ENCODE results near the gene PLB1.

Gene PLB1

DNA sequence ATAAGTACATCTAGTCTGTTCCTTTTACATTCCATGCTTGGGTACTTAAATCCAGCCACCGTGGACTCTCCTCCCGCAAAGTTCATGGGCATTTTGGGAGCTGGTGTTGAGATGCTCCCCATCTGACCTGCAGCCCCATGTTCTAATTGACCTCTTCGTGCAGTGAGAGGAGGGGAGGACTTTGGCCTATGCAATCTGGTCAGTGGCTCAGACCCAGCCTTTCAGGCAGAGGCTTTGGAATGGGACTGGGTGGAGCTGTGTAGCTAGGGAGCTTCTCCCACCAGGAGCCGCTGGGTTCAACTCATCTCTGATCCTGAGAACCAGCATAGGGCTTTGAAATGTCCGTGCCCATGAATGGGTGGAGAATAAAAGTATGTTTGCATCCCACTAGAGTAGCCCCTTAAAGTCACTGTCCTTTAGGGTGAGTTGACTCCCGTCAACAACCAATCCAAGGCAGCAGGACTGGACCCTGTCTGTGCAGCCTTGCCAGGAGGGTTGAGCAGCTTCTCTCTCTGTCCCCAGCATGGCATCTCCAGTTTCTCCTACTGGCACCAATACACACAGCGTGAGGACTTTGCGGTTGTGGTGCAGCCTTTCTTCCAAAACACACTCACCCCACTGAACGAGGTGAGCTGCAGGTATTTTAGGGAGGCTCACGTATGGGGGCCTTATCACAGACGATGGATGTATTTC, 135.8 kb downstream of the PLB1 start:
- DNase-seq: no peak

DNA sequence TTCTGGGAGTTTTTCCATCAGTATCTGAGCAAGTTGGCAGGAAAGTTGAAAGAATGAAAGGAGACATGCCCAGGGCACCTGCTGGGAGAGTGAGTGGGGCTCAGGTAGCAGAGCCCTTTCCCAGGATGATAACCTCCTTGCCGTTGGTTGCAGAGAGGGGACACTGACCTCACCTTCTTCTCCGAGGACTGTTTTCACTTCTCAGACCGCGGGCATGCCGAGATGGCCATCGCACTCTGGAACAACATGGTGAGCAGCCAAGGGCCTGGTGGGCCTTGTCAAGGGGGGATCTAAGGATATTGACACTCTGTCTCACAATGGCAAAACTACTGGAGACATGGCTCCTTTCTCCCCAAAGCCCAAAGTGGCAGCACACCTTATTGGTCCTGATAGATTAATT, 136.9 kb downstream of the PLB1 start:
- no peak for DNase-seq

DNA sequence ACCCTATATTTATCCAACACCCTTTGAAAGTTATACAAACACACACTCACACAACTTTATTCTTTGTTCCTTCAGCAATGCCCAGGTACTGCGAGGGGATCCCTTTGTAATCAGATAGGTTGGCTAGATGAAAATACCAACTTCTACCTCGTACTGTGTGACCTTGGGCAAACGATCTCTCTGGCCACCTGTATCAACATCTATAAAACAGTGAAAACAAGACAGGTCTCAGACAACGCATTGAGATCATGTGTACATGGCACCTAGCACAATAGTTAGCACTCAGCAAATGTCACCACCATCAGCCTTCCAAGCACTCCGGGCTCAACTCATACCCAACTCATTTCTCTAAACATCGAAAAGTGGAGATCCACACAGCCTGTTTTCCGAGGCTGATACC, 137.3 kb downstream of the PLB1 start:
- no peak for DNase-seq

DNA sequence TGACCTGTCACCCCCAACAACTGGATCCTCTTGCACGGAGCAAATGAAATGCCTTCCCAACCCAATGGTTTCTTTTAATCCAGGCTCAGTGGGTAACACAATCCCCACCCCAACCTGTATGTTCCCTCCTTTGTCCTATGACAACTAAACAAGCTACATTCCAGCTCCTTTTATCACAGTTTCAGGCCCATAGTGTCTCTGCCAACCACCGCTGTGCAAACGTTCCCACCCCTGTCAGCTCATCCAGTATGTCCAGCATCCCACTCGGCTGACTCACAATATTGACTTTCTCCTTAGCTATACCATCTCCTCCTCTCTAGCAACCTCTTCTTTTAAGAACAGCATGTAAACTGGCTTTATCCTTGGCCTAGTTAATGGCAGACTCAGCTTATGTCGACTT, 137.9 kb downstream of the PLB1 start:
- DNase-seq: no peak

- DNase-seq: no peak
Observed at GRCh38 chr2:28635191-28635611, 139.3 kb downstream of the PLB1 start.

- no peak for DNase-seq
Observed at GRCh38 chr2:28636491-28636890, 140.6 kb downstream of the PLB1 start.

GRCh38 chr2:28637066-28638047, 141.5 kb downstream of the PLB1 start:
- DNase-seq: no peak

DNA sequence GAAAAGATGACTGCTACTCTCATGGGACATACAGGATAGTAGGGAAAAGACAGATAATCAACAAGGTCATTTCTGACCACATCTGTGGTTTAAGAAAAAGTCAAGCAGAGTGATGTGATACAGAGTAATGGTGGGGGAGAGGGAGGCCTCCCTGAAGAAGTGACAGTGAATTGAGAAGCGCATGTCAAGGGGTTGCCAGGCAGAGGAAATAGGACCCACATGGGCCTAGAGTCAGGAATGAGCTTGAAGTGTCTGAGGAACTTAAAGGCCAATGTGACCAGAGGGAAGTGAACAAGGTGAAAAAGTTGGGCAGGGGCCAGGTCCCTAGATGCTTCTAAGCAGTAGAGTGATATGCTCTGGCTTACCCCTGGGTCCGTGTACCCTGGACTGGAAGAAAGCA, 142.2 kb downstream of the PLB1 start:
- no peak for DNase-seq

DNA sequence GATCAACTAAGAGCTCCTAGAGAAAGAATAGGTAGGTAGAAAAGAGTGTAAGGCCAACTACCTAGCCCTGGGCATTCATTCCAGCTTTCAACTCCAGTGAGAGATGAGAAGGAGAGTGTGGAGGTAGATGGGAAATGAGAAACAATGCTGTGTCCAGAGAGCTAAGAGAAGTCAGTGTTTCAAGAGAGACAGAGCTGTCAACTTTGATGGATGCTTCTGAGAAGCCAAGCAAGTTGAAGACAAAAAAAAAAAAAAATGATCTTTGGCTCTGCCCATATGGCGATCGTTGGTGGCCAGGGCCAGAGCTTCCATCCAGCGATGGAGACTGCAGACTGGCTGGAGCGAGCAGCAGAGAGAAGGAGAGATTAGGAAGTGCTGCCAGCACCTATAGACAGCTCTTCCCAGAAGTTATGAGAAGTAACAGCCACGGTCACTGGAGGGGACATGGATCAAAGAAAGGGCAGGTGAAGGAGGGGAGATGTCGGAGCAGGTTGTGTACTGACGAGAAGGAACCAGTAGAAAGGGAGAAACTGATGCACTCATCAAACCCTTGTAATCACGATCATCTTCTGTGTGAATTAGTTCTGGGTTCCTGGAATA, 143.3 kb downstream of the PLB1 start:
- DNase-seq: no peak

DNA sequence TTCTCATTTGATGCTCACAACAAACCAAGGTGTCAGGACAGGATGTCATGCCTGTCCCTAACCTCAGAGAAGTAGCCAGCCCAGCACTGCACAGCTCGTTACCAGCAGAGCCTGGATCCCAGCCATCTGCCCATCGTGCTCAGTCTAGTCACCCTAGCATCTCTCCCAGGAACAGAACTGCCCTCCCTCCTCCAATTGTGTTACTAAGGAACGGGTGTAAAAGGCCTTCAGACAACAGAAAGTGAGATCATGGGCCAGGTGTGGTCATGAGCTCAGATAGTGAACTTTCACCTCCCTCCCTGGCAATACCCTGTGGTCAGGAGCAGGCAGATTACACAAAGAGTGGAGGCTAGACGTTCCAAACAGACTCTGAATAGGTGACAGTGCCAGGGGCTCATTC, 144.0 kb downstream of the PLB1 start:
- DNase-seq: no peak

DNA sequence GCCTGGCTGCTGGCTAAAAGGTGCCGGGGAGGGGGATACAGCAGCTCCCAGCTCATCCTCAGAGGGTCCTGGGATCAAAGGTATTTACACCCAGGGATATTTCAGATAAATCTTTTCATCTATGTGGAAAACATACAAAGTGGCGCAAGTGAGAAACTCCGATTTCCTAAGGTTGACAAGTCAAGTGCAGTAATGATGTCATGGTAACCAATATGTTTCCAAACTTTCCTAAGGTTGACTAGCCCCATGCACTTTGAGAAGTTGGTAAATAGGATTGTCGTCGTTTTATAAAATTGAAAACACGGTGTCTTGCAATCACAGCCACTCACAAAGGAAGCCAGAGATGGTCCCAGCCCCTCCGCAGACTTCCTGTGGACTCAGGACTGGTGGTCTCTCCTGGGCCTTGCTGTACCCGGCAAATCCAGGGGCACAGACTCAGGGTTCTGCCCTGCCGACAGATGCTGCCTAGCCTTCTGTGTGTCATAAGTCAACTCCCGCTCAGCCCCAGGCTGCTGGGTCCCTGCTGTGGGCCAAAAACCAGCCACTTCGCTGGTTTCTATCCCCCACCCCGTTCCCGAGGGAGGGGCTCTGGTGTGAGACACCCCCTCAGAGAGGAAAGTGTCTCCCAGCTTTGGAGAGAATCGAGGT, 144.5 kb downstream of the PLB1 start:
- DNase-seq: no peak

GRCh38 chr2:28640908-28641300, 145.0 kb downstream of the PLB1 start:
- DNase-seq: no peak

GRCh38 chr2:28642796-28643195, 146.9 kb downstream of the PLB1 start:
- no peak for DNase-seq

DNA sequence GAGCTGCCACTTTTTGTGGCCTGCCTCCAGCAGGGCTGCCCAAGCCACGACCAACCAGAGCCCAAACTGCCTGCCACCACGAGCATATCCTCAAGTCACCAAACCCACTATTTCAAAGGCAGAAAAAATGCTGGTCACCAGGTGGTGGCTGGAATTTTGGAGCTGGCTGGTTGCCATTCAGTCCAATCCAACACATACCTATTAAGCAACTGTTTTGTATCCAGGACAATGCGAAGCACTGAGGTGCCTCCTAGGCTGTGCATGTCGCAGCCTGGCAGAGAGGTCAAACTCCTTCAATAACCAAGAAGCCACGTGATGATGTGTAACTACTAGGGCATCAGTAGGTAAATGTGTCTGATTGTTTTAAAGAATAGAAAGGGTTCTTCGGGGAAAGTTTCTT, 147.5 kb downstream of the PLB1 start:
- DNase-seq: no peak

DNA sequence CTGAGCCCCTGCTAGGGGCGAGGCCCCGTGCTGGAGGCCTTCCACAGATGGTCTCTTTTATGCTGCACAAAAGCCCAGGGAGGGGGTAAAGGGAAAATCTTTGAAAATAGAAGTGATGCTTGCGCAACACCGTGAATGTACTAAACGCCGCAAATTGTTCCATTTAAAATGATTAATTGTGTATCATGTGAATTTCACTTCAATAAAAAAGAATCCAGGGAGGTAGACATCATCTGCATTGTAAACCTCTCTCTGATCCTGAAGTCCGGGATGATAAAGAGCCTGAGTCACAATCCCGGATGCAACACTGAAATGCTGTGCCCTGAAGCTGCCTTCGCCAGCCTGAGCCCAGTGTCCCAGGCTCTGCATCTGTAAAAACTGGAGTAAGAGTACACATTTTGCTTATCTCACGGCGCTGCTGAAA, 148.1 kb downstream of the PLB1 start:
- no peak for DNase-seq

GRCh38 chr2:28644760-28645159, 148.9 kb downstream of the PLB1 start:
- DNase-seq: no peak

GRCh38 chr2:28645553-28645952, 149.7 kb downstream of the PLB1 start:
- DNase-seq: no peak

- DNase-seq: no peak
Observed at GRCh38 chr2:28647682-28648081, 151.8 kb downstream of the PLB1 start.

DNA sequence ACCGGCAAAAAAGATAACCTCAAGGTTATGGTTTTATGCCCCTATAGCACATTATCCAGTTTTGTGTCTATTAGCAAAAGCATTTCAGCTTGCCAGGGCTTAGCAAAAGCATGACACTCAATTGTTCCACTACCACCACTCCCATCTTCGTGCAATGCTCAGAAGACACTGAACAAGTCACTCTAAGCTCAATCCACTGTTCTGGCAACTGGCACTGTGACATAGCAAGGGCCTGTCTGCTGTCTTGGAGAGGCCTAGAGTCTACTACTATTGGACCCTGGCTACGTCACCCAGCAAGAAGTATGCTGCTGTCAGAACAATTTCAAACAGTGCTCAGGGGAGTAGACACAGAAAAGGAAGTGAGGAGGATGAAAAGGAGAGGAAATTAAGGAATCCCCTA, 152.3 kb downstream of the PLB1 start:
- no peak for DNase-seq

DNA sequence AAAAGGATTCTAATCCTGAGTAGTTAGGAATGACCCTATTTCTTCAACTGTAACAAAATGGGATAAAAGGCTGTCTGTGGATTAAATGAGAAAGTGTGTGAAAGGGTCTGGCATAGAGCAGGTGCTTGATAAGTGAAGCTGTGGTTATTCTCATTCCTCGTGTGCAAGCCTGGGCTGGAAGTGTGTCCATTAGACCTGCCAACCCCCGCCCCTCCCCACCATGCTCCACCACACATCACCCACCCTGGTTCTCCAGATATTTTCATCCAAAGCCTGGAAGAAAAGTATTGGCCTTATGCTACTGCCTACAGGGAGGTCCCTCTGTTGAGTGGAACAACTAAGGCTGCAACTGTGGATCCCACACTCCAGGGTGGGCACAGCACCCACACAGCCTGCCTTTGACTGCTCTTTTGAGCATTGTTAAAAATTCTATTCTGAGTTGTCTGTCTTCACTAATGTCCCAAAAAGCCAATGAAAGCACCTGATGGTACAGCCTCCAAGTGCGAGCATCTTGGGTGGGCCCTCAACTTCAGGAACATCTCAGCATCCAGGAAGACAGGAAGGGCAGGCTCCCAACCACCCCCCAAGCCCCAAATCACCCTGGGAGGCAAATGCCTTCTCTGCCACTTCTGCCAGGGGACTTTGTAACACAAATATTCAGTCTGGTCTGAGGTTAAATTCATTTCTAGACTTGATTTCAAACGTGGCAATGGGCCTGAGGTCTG, 153.0 kb downstream of the PLB1 start:
- no peak for DNase-seq

- no peak for DNase-seq
Observed at GRCh38 chr2:28649481-28650265, 153.8 kb downstream of the PLB1 start.

DNA sequence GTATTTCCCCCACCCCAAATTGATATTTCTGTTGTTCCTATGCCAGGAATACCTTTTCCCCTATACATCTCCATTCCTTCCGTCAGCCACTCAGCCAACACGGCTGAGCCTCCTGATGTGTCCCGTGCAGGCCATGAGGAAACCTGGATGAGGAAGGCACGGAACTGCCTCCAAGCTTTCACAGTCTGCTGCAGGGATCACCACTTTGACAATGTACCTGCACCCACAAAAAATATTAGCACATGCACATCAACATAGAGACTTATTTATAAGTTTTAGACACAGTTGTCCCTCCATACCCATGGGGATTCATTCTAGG, 154.4 kb downstream of the PLB1 start:
- no peak for DNase-seq

Data from GDM1 (cell line).